Measurements from ENCODE around the gene MRM2. TPM values are rescaled to one million over a fixed set of nuclear protein-coding genes. Genes with fewer than 3 reads are reported as not detected.

Gene MRM2
- total and polyA plus RNA-seq, 2 donors from 2014 or later: 25.6 TPM

DNA sequence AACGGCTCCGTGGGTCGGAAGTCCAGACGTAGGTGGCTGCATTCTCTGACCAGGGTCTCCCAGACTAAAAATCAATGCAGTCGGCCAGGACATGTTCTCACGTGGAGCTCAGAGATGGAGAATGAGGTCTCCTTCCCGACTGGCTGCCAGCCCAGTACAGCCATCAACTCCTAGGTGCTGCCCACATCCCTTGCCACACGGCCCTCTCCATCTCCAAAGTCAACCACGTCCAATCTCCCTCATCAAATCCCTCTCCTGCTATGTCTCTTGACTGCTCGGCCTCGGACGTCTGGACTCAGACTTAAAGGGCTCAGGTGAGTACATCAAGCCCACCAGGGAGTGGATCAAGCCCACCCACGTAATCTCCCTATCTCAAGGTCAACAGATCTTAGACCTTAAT lies 16.2 kb downstream of the MRM2 start:
- Histone ChIP-seq H3K27me3 (ENCODE audit: control insufficient read depth, insufficient read depth, low read length) (no peaks in the 10 kb centered on the region), H3K36me3 (ENCODE audit: control insufficient read depth in 2 of 3, insufficient read depth in 3 of 3, low read length in 3 of 3) (peaks cover 4 to 17% (median 4%) of the 10 kb centered on the region in 3 donors), H3K9ac (ENCODE audit: low read length in 3 of 3) (no peak overlapping the region), H3K9me3 (ENCODE audit: control insufficient read depth in 2 of 3, insufficient read depth in 1 of 3, low read length in 3 of 3) (no peaks in the 10 kb centered on the region), H3K4me1 (ENCODE audit: control insufficient read depth in 2 of 3, insufficient read depth in 2 of 3, low read depth in 1 of 3, low read length in 3 of 3) (no peaks in the 10 kb centered on the region), H3K4me3 (ENCODE audit: low read length in 3 of 3) (no peak overlapping the region), H3K27ac (ENCODE audit: low read depth in 2 of 2, low read length in 2 of 2) (no peak overlapping the region)
- DNase-seq (no peak), FAIRE-seq (no peak)
- intact Hi-C loops (cut with DNase I): no loop called here
- TF ChIP-seq, protein P1, sequence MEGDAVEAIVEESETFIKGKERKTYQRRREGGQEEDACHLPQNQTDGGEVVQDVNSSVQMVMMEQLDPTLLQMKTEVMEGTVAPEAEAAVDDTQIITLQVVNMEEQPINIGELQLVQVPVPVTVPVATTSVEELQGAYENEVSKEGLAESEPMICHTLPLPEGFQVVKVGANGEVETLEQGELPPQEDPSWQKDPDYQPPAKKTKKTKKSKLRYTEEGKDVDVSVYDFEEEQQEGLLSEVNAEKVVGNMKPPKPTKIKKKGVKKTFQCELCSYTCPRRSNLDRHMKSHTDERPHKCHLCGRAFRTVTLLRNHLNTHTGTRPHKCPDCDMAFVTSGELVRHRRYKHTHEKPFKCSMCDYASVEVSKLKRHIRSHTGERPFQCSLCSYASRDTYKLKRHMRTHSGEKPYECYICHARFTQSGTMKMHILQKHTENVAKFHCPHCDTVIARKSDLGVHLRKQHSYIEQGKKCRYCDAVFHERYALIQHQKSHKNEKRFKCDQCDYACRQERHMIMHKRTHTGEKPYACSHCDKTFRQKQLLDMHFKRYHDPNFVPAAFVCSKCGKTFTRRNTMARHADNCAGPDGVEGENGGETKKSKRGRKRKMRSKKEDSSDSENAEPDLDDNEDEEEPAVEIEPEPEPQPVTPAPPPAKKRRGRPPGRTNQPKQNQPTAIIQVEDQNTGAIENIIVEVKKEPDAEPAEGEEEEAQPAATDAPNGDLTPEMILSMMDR (IDR thresholded peaks at IDR 0.05; ENCODE audit: borderline replicate concordance, extremely low read depth, insufficient read depth): no peak

DNA sequence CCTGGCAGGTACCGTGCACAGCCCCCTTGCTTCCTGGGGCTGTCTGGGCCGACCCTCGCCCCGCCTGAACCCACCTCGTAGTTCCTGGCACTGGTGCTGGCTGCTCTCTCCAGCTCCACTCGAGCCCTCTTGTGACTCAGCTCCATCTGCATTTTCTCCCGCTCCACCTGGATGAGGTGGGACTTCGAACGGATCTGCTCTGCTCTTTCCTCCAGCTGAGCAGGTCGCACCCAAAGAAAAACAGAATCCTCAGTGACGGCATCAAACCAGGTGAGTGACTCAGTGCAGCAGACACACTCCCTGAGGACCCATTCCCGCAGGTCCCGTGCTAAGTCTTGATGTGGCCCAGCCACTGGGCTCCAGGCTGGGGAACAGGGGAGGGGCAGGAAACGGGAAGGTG lies 16.7 kb downstream of the MRM2 start:
- DNase-seq (peak in 1 of 5 donors; percentile 87), FAIRE-seq (no peak)
- no peaks in the 10 kb centered on the region for H3K27me3 ChIP-seq (ENCODE audit: control insufficient read depth, insufficient read depth, low read length)

DNA sequence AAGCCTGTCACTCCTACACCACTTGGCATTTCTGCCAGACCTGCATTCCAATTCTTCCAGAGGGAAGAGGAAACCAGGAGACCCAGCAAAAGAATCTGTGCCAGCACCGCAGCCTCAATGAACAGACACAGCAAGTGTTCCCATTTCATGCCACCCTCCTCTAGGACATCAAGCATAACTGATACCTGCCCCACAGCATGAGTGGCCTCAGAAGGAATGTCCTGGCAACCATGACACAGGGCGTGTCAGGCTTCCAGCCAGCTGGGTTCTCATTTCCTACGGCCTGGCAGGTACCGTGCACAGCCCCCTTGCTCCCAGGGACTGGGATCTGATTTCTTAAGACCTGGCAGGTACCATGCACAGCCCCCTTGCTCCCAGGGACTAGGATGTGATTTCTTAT lies 17.1 kb downstream of the MRM2 start:
- DNase-seq (no peak), FAIRE-seq (no peak)
- TF ChIP-seq, protein P1 (IDR thresholded peaks at IDR 0.05; ENCODE audit: borderline replicate concordance, extremely low read depth, insufficient read depth): no peak
- H3K9ac ChIP-seq (ENCODE audit: low read length in 3 of 3): no peak overlapping the region
- intact Hi-C loops (cut with DNase I): no loop called here
- no peaks in the 10 kb centered on the region for H3K27me3 ChIP-seq (ENCODE audit: control insufficient read depth, insufficient read depth, low read length)
- no peaks in the 10 kb centered on the region for H3K9me3 ChIP-seq (ENCODE audit: control insufficient read depth in 2 of 3, insufficient read depth in 1 of 3, low read length in 3 of 3)
- H3K4me3 ChIP-seq (ENCODE audit: low read length in 3 of 3): no peak overlapping the region
- H3K27ac ChIP-seq (ENCODE audit: low read depth in 2 of 2, low read length in 2 of 2): no peak overlapping the region
- no peaks in the 10 kb centered on the region for H3K4me1 ChIP-seq (ENCODE audit: control insufficient read depth in 2 of 3, insufficient read depth in 2 of 3, low read depth in 1 of 3, low read length in 3 of 3)
- H3K36me3 ChIP-seq (ENCODE audit: control insufficient read depth in 2 of 3, insufficient read depth in 3 of 3, low read length in 3 of 3): peaks cover 4 to 17% (median 4%) of the 10 kb centered on the region in 3 donors

More for the DNA sequence above, 16.7 kb downstream of the MRM2 start:
- no peak overlapping the region for H3K4me3 ChIP-seq (ENCODE audit: low read length in 3 of 3)
- no peak overlapping the region for H3K27ac ChIP-seq (ENCODE audit: low read depth in 2 of 2, low read length in 2 of 2)
- TF ChIP-seq, protein P1 (IDR thresholded peaks at IDR 0.05; ENCODE audit: borderline replicate concordance, extremely low read depth, insufficient read depth): no peak
- no peak overlapping the region for H3K9ac ChIP-seq (ENCODE audit: low read length in 3 of 3)
- intact Hi-C loops (cut with DNase I): no loop called here
- no peaks in the 10 kb centered on the region for H3K4me1 ChIP-seq (ENCODE audit: control insufficient read depth in 2 of 3, insufficient read depth in 2 of 3, low read depth in 1 of 3, low read length in 3 of 3)
- no peaks in the 10 kb centered on the region for H3K9me3 ChIP-seq (ENCODE audit: control insufficient read depth in 2 of 3, insufficient read depth in 1 of 3, low read length in 3 of 3)
- peaks cover 4 to 17% (median 4%) of the 10 kb centered on the region in 3 donors for H3K36me3 ChIP-seq (ENCODE audit: control insufficient read depth in 2 of 3, insufficient read depth in 3 of 3, low read length in 3 of 3)

DNA sequence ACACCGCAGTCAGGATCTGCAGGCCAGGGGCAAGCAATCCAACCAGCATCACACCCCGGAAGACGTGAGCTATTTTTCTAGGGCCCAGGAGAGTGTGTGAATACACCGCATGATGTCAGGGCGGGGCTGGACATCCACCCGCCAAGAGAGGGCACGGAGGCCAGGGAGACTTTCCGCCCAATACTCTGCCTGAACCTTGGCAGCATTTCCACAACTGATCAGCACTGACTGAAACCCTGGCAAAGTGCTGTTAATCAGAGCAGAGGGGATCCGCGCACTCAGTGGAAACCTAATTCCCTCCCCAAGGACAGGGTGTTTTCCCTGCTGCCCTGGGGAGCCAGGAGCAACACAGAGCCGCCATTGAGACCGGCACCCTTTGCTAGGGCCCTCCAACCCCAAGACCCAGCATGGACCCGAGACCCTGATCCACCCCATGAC lies 17.5 kb downstream of the MRM2 start:
- no peak for FAIRE-seq
- no peaks in the 10 kb centered on the region for H3K27me3 ChIP-seq (ENCODE audit: control insufficient read depth, insufficient read depth, low read length)
- TF ChIP-seq, protein P1 (IDR thresholded peaks at IDR 0.05; ENCODE audit: borderline replicate concordance, extremely low read depth, insufficient read depth): no peak
- H3K36me3 ChIP-seq (ENCODE audit: control insufficient read depth in 2 of 3, insufficient read depth in 3 of 3, low read length in 3 of 3): peaks cover 4 to 17% (median 4%) of the 10 kb centered on the region in 3 donors
- no peak overlapping the region for H3K27ac ChIP-seq (ENCODE audit: low read depth in 2 of 2, low read length in 2 of 2)
- H3K4me1 ChIP-seq (ENCODE audit: control insufficient read depth in 2 of 3, insufficient read depth in 2 of 3, low read depth in 1 of 3, low read length in 3 of 3): no peaks in the 10 kb centered on the region
- intact Hi-C loops (cut with DNase I): no loop called here
- H3K4me3 ChIP-seq (ENCODE audit: low read length in 3 of 3): no peak overlapping the region
- no peaks in the 10 kb centered on the region for H3K9me3 ChIP-seq (ENCODE audit: control insufficient read depth in 2 of 3, insufficient read depth in 1 of 3, low read length in 3 of 3)
- H3K9ac ChIP-seq (ENCODE audit: low read length in 3 of 3): no peak overlapping the region
- DNase-seq: no peak
